ENCODE measurements around the gene FIS1. TPM values are rescaled to one million over a fixed set of nuclear protein-coding genes. Genes with fewer than 3 reads are reported as not detected.
"Not testable (repeated sequence)": the region's sequence is repeated elsewhere in the genome, so short reads cannot be mapped to it uniquely, and the experiment has no call there.

FIS1 gene
- total RNA-seq, 4 donors from 2014 or later, result 143 to 289 (median 231) TPM

DNA sequence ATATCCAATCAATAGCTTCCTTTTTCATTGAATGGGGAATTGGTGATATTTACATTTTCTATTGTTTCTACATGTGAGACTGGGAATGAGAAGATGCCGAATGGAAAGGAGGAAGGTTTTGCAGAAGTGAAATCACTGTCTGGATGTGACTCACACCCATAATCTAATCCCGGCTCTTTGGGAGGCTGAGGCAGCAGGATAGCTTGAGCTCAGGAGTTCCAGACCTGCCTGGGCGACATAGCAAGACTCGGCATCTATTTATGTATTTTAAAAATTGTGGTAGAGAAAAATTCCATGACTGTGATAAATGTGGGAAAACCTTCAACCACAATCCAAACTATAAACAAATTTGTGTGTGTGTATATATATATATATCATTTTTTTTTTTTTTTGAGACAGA lies 10.9 kb upstream of the FIS1 start:
- Histone ChIP-seq H3K9me3 (no peaks in the 10 kb centered on the region), H3K27ac (no peak overlapping the region), H3K4me1 (peaks cover 0 to 8% (median 3%) of the 10 kb centered on the region in 4 donors), H3K36me3 (no peaks in the 10 kb centered on the region), H3K4me3 (no peak overlapping the region), H3K27me3 (no peaks in the 10 kb centered on the region)
- no peak for TF ChIP-seq POLR2A (IDR thresholded peaks at IDR 0.05)
- TF ChIP-seq, protein P1, sequence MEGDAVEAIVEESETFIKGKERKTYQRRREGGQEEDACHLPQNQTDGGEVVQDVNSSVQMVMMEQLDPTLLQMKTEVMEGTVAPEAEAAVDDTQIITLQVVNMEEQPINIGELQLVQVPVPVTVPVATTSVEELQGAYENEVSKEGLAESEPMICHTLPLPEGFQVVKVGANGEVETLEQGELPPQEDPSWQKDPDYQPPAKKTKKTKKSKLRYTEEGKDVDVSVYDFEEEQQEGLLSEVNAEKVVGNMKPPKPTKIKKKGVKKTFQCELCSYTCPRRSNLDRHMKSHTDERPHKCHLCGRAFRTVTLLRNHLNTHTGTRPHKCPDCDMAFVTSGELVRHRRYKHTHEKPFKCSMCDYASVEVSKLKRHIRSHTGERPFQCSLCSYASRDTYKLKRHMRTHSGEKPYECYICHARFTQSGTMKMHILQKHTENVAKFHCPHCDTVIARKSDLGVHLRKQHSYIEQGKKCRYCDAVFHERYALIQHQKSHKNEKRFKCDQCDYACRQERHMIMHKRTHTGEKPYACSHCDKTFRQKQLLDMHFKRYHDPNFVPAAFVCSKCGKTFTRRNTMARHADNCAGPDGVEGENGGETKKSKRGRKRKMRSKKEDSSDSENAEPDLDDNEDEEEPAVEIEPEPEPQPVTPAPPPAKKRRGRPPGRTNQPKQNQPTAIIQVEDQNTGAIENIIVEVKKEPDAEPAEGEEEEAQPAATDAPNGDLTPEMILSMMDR (IDR thresholded peaks at IDR 0.05), result no peak
- DNase-seq, result no peak

DNA sequence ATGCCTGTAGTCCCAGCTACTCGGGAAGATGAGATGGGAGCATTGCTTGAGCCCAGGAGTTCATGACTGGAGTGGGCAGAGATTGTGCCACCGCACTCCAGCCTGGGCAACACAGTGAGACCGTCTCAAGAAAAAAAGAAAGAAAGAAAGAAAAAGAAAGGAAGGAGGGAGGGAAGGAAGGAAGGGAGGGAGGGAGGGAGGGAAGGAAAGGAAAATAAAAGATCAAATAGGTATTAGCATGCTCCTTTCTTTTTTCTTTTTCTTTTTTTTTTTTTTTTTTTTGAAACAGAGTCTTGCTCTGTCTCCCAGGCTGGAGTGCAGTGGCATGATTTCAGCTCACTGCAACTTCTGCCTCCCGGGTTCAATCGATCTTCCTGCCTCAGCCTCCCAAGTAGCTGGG lies 8.3 kb upstream of the FIS1 start:
- Histone ChIP-seq H3K4me1 (peaks cover 0 to 20% (median 3%) of the 10 kb centered on the region in 4 donors), H3K36me3 (peaks cover 0 to 16% (median 0%) of the 10 kb centered on the region in 3 donors)
- not testable (repeated sequence) for H3K9me3 ChIP-seq, H3K27me3 ChIP-seq, DNase-seq, H3K27ac ChIP-seq, H3K4me3 ChIP-seq

DNA sequence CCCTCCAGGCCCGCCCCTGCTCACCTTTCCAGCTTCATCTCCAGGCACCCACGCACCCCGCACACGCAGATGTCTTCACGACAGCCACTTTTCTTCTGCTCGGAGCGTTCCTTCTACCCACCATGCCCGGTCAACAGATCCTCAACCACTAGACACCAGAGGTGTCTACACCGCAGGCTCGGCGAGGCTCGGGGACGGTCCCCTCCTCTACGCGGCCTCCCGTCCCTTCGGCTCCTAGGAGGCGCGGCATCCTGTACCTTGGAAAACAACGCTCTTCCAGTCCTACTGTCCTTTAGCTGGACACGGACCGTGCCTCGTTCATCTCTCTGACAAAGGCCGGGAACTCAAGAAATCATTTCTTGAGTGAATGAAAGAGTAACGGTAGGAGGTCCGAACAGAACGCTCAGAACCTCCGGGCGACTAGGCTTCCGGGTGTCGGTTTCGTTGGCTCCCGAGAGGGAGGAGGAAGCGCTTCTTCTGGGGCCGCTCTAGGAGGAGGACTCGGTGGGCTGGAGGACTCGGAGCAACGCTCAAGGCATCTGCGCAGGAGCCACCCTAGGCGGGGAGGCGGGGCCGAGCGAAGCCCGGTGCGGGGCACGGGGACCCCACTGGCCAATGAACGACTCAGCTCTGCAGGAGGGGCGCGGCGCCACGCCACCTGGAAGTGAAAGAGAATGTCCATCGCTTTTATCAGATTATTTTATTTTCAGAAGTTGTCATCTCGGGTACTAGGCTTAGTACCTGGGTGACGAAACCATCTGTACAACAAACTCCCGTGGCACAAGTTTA lies 7.2 kb upstream of the FIS1 start:
- Histone ChIP-seq H3K36me3 (peaks cover 0 to 20% (median 0%) of the 10 kb centered on the region in 3 donors), H3K4me3 (peak overlapping the region; percentile 71 to 84 (median 78)), H3K9me3 (no peaks in the 10 kb centered on the region), H3K4me1 (peaks cover 0 to 20% (median 3%) of the 10 kb centered on the region in 4 donors), H3K27me3 (no peaks in the 10 kb centered on the region), H3K27ac (peak overlapping the region; percentile 70 to 80 (median 74))
- TF ChIP-seq POLR2A (IDR thresholded peaks at IDR 0.05), result peak; percentile 48 to 66
- TF ChIP-seq, protein P1 (IDR thresholded peaks at IDR 0.05), result no peak
- peak; percentile 96 to 99 (median 98) for DNase-seq

DNA sequence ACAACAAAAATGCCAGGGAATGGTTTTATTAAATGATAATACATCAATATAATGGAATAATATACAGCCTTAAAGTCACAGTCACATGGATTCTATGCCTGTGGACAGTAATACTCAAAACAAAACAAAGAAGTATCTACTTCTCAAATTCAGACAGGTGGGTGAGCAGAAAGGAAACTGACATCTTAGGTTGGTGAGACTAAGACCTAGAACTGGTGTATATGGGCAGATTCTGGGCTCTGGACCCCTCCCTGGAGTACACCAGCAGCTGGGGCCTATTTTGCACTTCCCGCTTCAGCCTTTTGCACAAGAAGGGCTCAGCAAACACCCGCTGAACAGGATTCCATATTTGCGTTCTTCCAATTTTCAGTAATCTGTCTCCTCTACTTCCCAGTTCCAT lies 5.4 kb upstream of the FIS1 start:
- TF ChIP-seq, protein P1 (IDR thresholded peaks at IDR 0.05), result no peak
- no peak for TF ChIP-seq POLR2A (IDR thresholded peaks at IDR 0.05)
- Histone ChIP-seq H3K27me3 (no peaks in the 10 kb centered on the region), H3K27ac (no peak overlapping the region), H3K36me3 (peaks cover 0 to 20% (median 0%) of the 10 kb centered on the region in 3 donors), H3K9me3 (no peaks in the 10 kb centered on the region), H3K4me1 (peaks cover 3 to 26% (median 4%) of the 10 kb centered on the region in 4 donors), H3K4me3 (no peak overlapping the region)
- DNase-seq, result no peak

DNA sequence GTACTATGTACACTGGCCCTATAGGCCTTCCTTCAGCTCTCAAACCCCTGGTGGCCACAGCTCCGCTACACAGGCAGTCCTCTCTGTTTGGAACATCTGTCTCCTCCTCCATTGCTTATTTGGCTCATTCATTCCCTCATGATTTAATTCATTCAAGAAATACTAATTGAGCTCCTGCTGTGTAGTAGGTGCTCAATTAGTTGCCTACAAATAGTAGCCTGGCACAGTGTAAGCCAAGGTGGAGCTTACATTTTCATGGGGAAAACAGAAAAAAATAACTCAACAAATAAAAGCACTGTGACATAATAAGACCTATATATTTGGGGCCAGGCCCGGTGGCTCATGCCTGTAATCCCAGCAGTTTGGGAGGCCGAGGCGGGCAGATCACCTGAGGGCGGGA lies 3.4 kb upstream of the FIS1 start:
- no peak for TF ChIP-seq POLR2A (IDR thresholded peaks at IDR 0.05)
- TF ChIP-seq, protein P1 (IDR thresholded peaks at IDR 0.05), result no peak
- Histone ChIP-seq H3K27ac (no peak overlapping the region), H3K9me3 (no peaks in the 10 kb centered on the region), H3K36me3 (peaks cover 0 to 20% (median 0%) of the 10 kb centered on the region in 3 donors), H3K27me3 (no peaks in the 10 kb centered on the region), H3K4me1 (peaks cover 3 to 35% (median 12%) of the 10 kb centered on the region in 4 donors), H3K4me3 (no peak overlapping the region)
- no peak for DNase-seq

DNA sequence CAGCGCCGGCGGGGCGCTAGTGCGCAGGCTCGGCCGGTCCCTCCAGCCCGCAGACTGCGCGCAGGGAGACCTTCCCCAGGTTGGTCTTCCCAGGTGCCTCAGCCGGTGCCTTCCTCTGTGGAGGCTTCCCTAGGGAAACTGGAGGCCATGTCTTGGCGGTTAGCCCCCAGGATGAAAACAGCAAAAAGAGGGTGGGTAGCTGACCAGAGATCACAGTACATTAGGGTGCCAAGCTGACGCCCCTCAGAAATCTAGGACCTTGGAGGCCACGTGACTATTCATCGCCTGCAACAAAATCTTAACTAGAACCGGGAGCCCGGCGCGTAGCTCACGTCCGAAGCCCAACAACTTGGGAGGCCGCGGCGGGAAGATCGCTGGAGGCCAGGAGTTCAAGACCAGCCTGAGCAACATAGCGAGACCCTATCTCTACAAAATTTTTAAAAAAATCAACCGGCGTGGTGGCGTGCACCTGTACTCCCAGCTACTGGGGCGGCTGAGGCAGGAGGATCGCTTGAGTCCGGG lies 327 bp upstream of the FIS1 start:
- peak overlapping the region; percentile 70 to 89 (median 77) for H3K4me3 ChIP-seq
- no peaks in the 10 kb centered on the region for H3K9me3 ChIP-seq
- peak overlapping the region; percentile 93 to 96 (median 96) for H3K27ac ChIP-seq
- peaks cover 0 to 33% (median 12%) of the 10 kb centered on the region in 4 donors for H3K4me1 ChIP-seq
- H3K27me3 ChIP-seq, result no peaks in the 10 kb centered on the region
- no peak for DNase-seq
- H3K36me3 ChIP-seq, result peaks cover 0 to 16% (median 0%) of the 10 kb centered on the region in 3 donors
- TF ChIP-seq, protein P1 (IDR thresholded peaks at IDR 0.05), result no peak
- TF ChIP-seq POLR2A (IDR thresholded peaks at IDR 0.05), result peak in 1 of 2 donors; percentile 6

Measured in Peyer's patch (tissue), 4 donors.